A673 (cell line): ENCODE data around the gene NUDT3. TPM values are rescaled to one million over a fixed set of nuclear protein-coding genes. Genes with fewer than 3 reads are reported as not detected.

Experiments used
- BruUV-seq: library from RNA; stranded (reverse); fragments of 400-500 nt; replicated peaks from 2 replicates; lab custom pipeline; 2021; lab: Mats Ljungman, UMichigan
- CTCF ChIA-PET: fragments of 300-600 bp; sonication (Branson Sonifier 250); formaldehyde crosslinking; loops from one replicate; lab custom pipeline; 2022; ENCODE audit warnings: antibody characterized with exemption; lab: Charles Lee
- POLR2A ChIA-PET: fragments of 300-600 bp; sonication (Branson Sonifier 250); formaldehyde crosslinking; loops from one replicate; lab custom pipeline; 2022; ENCODE audit warnings: antibody characterized with exemption; ENCODE audit not compliant: low non-redundant PET; lab: Charles Lee
- DNase-seq: peaks from one replicate; pipeline ENCODE4 v3.0.0-alpha.2; 2015; ENCODE audit warnings: low spot score
- H3K27ac ChIP-seq: fragments of 200-600 bp; sonication (generic); 2 replicates; pipeline ENCODE4 v1.5.1; 2016; ENCODE audit warnings: mixed run types, low read depth, mild to moderate bottlenecking, mixed read lengths, antibody characterized with exemption, low read length; ENCODE audit not compliant: poor library complexity, severe bottlenecking
- H3K27me3 ChIP-seq: fragments of 200-600 bp; sonication (generic); replicated peaks from 2 replicates; pipeline ENCODE4 v1.6.1; 2017; ENCODE audit warnings: mixed run types, low read depth, mild to moderate bottlenecking, mixed read lengths, antibody characterized with exemption, low read length; ENCODE audit not compliant: insufficient read depth, poor library complexity
- H3K36me3 ChIP-seq: fragments of 200-600 bp; sonication (generic); 2 replicates; pipeline ENCODE4 v1.6.1; 2016; ENCODE audit warnings: mixed run types, mild to moderate bottlenecking, mixed read lengths, antibody characterized with exemption, low read length; ENCODE audit not compliant: insufficient read depth, poor library complexity, severe bottlenecking
- H3K4me1 ChIP-seq: fragments of 200-600 bp; sonication (generic); 2 replicates; pipeline ENCODE4 v1.6.1; 2017; ENCODE audit warnings: mixed run types, mild to moderate bottlenecking, mixed read lengths, antibody characterized with exemption, low read length; ENCODE audit not compliant: insufficient read depth, poor library complexity, severe bottlenecking
- H3K4me3 ChIP-seq: fragments of 200-600 bp; sonication (generic); 2 replicates; pipeline ENCODE4 v1.5.1; 2016; ENCODE audit warnings: low read depth, mixed run types, mild to moderate bottlenecking, mixed read lengths, low read length; ENCODE audit not compliant: poor library complexity, severe bottlenecking
- H3K9me3 ChIP-seq: fragments of 200-600 bp; sonication (generic); 2 replicates; pipeline ENCODE4 v1.6.1; 2016; ENCODE audit warnings: mixed run types, low read depth, mild to moderate bottlenecking, mixed read lengths, antibody characterized with exemption, low read length; ENCODE audit not compliant: poor library complexity, severe bottlenecking
- CTCF ChIP-seq: fragments of 300-800, 200-600 bp; sonication (generic); conservative IDR thresholded peaks from 2 replicates; pipeline ENCODE4 v1.5.1; 2017; ENCODE audit warnings: low read depth, mild to moderate bottlenecking, antibody characterized with exemption, low read length, moderate library complexity, mixed read lengths
- EZH2 ChIP-seq: fragments of 200-600 bp; sonication (generic); IDR thresholded peaks from 2 replicates; pipeline ENCODE4 v1.6.1; 2017; ENCODE audit warnings: borderline replicate concordance, low read depth, mild to moderate bottlenecking, mixed read lengths, antibody characterized with exemption, low read length; ENCODE audit not compliant: poor library complexity, severe bottlenecking
- intact Hi-C: fragments of 100-400 bp; cut with micrococcal nuclease; formaldehyde crosslinking; loops from one replicate; pipeline ENCODE4 v1.10.0; 2022; ENCODE audit not compliant: unreplicated experiment
- total RNA-seq: library from RNA; stranded (reverse); gene quantifications from 2 replicates; pipeline ENCODE4 v1.2.3, GENCODE V29; 2021

NUDT3 gene
- total RNA-seq, 1 experiment from 2014 or later, result 34.1 TPM

GRCh38 chr6:34342247-34342646, 50.2 kb downstream of the NUDT3 start:
- Histone ChIP-seq H3K4me3 (no peak overlapping the region), H3K36me3 (no peaks in the 10 kb centered on the region), H3K4me1 (peaks cover 37% of the 10 kb centered on the region), H3K9me3 (no peaks in the 10 kb centered on the region), H3K27me3 (no peaks in the 10 kb centered on the region), H3K27ac (no peak overlapping the region)
- intact Hi-C loops, result no loop called here
- CTCF ChIA-PET, result no interaction called here
- no peak for DNase-seq
- TF ChIP-seq EZH2 (no peak), CTCF (no peak)
- BruUV-seq, result no TSS peak
- POLR2A ChIA-PET, result no interaction called here

- ChIA-PET POLR2A (no interaction called here), CTCF (no interaction called here)
- no peak overlapping the region for H3K4me3 ChIP-seq
- DNase-seq, result no peak
- intact Hi-C loops, result no loop called here
- peaks cover 41% of the 10 kb centered on the region for H3K4me1 ChIP-seq
- no peaks in the 10 kb centered on the region for H3K36me3 ChIP-seq
- H3K9me3 ChIP-seq, result no peaks in the 10 kb centered on the region
- no TSS peak for BruUV-seq
- H3K27ac ChIP-seq, result no peak overlapping the region
- TF ChIP-seq CTCF (no peak), EZH2 (no peak)
- H3K27me3 ChIP-seq, result no peaks in the 10 kb centered on the region
Observed at GRCh38 chr6:34341481-34341971, 50.9 kb downstream of the NUDT3 start.

GRCh38 chr6:34340906-34341480, 51.5 kb downstream of the NUDT3 start:
- Histone ChIP-seq H3K27ac (no peak overlapping the region), H3K27me3 (no peaks in the 10 kb centered on the region), H3K4me3 (no peak overlapping the region), H3K36me3 (no peaks in the 10 kb centered on the region), H3K9me3 (no peaks in the 10 kb centered on the region), H3K4me1 (peaks cover 41% of the 10 kb centered on the region)
- ChIA-PET CTCF (no interaction called here), POLR2A (no interaction called here)
- no TSS peak for BruUV-seq
- DNase-seq, result no peak
- intact Hi-C loops, result no loop called here
- TF ChIP-seq EZH2 (no peak), CTCF (no peak)
